IMR-90 (cell line): ENCODE measurements around the gene CDC14A. TPM values are rescaled to one million over a fixed set of nuclear protein-coding genes. Genes with fewer than 3 reads are reported as not detected.

Experiments
- ATAC-seq: fragments of 200-7000 bp; cut with Tn5 transposase; 2 replicates; pipeline ENCODE4 v1.9.1; 2020; ENCODE audit warnings: low read depth, mild to moderate bottlenecking, moderate library complexity
- BruUV-seq: library from RNA; stranded (reverse); fragments of 400-500 nt; replicated peaks from 2 replicates; lab custom pipeline; 2021; lab: Mats Ljungman, UMichigan
- CTCF ChIA-PET: fragments of 300-600 bp; formaldehyde crosslinking; extraction: SDS; loops from one replicate; lab custom pipeline; 2021; ENCODE audit warnings: antibody characterized with exemption; lab: Yijun Ruan, JAX
- POLR2A ChIA-PET: fragments of 300-600 bp; sonication (Branson Sonifier 250); formaldehyde crosslinking; loops from one replicate; lab custom pipeline; 2022; ENCODE audit warnings: antibody characterized with exemption; ENCODE audit not compliant: unreplicated experiment; lab: Charles Lee
- DNase-seq: peaks from one replicate; pipeline ENCODE4 v3.0.0; 2013
- H2AFZ ChIP-seq: replicated peaks from 2 replicates; pipeline ENCODE3; 2013; ENCODE audit warnings: low read length, mild to moderate bottlenecking; ENCODE audit not compliant: poor library complexity
- H2AK5ac ChIP-seq: 2 replicates; pipeline ENCODE4 v1.6.1; 2013; ENCODE audit warnings: low read depth, low read length, inconsistent platforms
- H2AK9ac ChIP-seq: replicated peaks from 2 replicates; pipeline ENCODE3; 2013; ENCODE audit warnings: mild to moderate bottlenecking, low read depth, low read length, moderate library complexity; ENCODE audit not compliant: poor library complexity
- H2BK120ac ChIP-seq: 2 replicates; pipeline ENCODE4 v1.6.1; 2013; ENCODE audit warnings: low read depth, low read length, inconsistent platforms
- H2BK15ac ChIP-seq: 3 replicates; pipeline ENCODE4 v1.6.1; 2013; ENCODE audit warnings: low read depth, low read length, inconsistent platforms
- H2BK20ac ChIP-seq: 2 replicates; pipeline ENCODE4 v1.6.1; 2013; ENCODE audit warnings: low read depth, mild to moderate bottlenecking, inconsistent platforms, low read length, moderate library complexity
- H2BK5ac ChIP-seq: 2 replicates; pipeline ENCODE4 v1.6.1; 2013; ENCODE audit warnings: mild to moderate bottlenecking, low read depth, low read length, inconsistent platforms; ENCODE audit not compliant: poor library complexity, severe bottlenecking
- H3K14ac ChIP-seq: replicated peaks from 2 replicates; pipeline ENCODE4 v1.6.1; 2013; ENCODE audit warnings: low read depth, low read length, inconsistent platforms
- H3K18ac ChIP-seq: 2 replicates; pipeline ENCODE4 v1.6.1; 2013; ENCODE audit warnings: low read depth, low read length, control low read depth
- H3K23ac ChIP-seq: 2 replicates; pipeline ENCODE4 v1.6.1; 2013; ENCODE audit warnings: low read depth, low read length, inconsistent platforms
- H3K27ac ChIP-seq: 2 replicates; pipeline ENCODE4 v1.5.1; 2013; ENCODE audit warnings: mild to moderate bottlenecking, control low read depth, low read length; ENCODE audit not compliant: insufficient read depth
- H3K27me3 ChIP-seq: 2 replicates; pipeline ENCODE4 v1.6.1; 2013; ENCODE audit warnings: low read length; ENCODE audit not compliant: control insufficient read depth, insufficient read depth
- H3K36me3 ChIP-seq: 2 replicates; pipeline ENCODE4 v1.6.1; 2013; ENCODE audit warnings: low read length, mixed read lengths; ENCODE audit not compliant: control insufficient read depth, insufficient read depth
- H3K4ac ChIP-seq: 2 replicates; pipeline ENCODE4 v1.6.1; 2013; ENCODE audit warnings: low read depth, low read length, inconsistent platforms
- H3K4me1 ChIP-seq: 2 replicates; pipeline ENCODE4 v1.6.1; 2013; ENCODE audit warnings: low read length, mixed read lengths; ENCODE audit not compliant: control insufficient read depth, insufficient read depth
- H3K4me2 ChIP-seq: 2 replicates; pipeline ENCODE4 v1.6.1; 2013; ENCODE audit warnings: low read depth, mild to moderate bottlenecking, control low read depth, low read length, moderate library complexity
- H3K4me3 ChIP-seq: 2 replicates; pipeline ENCODE4 v1.5.1; 2013; ENCODE audit warnings: low read depth, mild to moderate bottlenecking, control low read depth, low read length, moderate library complexity; ENCODE audit not compliant: insufficient read depth
- H3K56ac ChIP-seq: 2 replicates; pipeline ENCODE4 v1.6.1; 2013; ENCODE audit warnings: low read length, inconsistent platforms; ENCODE audit not compliant: insufficient read depth; ENCODE audit errors: extremely low read depth
- H3K79me1 ChIP-seq, 2 experiments: 2 replicates each; pipeline ENCODE4 v1.6.1; 2013; ENCODE audit warnings: low read length in 2 of 2, inconsistent platforms in 1 of 2, low read depth in 1 of 2
- H3K9ac ChIP-seq: 2 replicates; pipeline ENCODE4 v1.6.1; 2013; ENCODE audit warnings: low read depth, low read length, control low read depth
- H3K9me1 ChIP-seq: 2 replicates; pipeline ENCODE4 v1.6.1; 2013; ENCODE audit warnings: low read length, inconsistent platforms; ENCODE audit not compliant: insufficient read depth
- H3K9me3 ChIP-seq: 2 replicates; pipeline ENCODE4 v1.6.1; 2013; ENCODE audit warnings: low read length; ENCODE audit not compliant: control insufficient read depth, insufficient read depth
- H4K20me1 ChIP-seq: 2 replicates; pipeline ENCODE4 v1.6.1; 2013; ENCODE audit warnings: low read length, inconsistent platforms; ENCODE audit not compliant: insufficient read depth
- H4K5ac ChIP-seq: 2 replicates; pipeline ENCODE4 v1.6.1; 2013; ENCODE audit warnings: mild to moderate bottlenecking, low read depth, low read length, control low read depth
- H4K8ac ChIP-seq, 2 experiments: 2 replicates each; pipeline ENCODE4 v1.6.1; 2013; ENCODE audit warnings: low read depth in 2 of 2, low read length in 2 of 2, control low read depth in 1 of 2, inconsistent platforms in 1 of 2
- H4K91ac ChIP-seq: 2 replicates; pipeline ENCODE4 v1.6.1; 2013; ENCODE audit warnings: low read depth, low read length, inconsistent platforms; ENCODE audit not compliant: insufficient read depth
- BHLHE40 ChIP-seq: fragments of 150-350 bp; IDR thresholded peaks from 2 replicates; pipeline ENCODE4 v1.6.1; 2016; ENCODE audit warnings: mild to moderate bottlenecking, low read depth, low read length
- CEBPB ChIP-seq: IDR thresholded peaks from 2 replicates; pipeline ENCODE4 v1.6.1; 2012; ENCODE audit warnings: low read depth, low read length, improper control_type of control experiment
- CHD1 ChIP-seq: IDR thresholded peaks from 2 replicates; pipeline ENCODE4 v1.6.1; 2012; ENCODE audit warnings: low read depth, low read length, improper control_type of control experiment
- CTCF ChIP-seq: conservative IDR thresholded peaks from 2 replicates; pipeline ENCODE4 v1.5.1; 2012; ENCODE audit warnings: mild to moderate bottlenecking, low read depth, low read length, improper control_type of control experiment
- ELK1 ChIP-seq: fragments of 150-350 bp; IDR thresholded peaks from 2 replicates; pipeline ENCODE4 v1.6.1; 2016; ENCODE audit warnings: low read depth, mild to moderate bottlenecking, low read length, moderate library complexity, borderline replicate concordance
- FOS ChIP-seq: fragments of 150-350 bp; IDR thresholded peaks from 2 replicates; pipeline ENCODE4 v1.6.1; 2016; ENCODE audit warnings: low read depth, low read length
- MAFK ChIP-seq: IDR thresholded peaks from 2 replicates; pipeline ENCODE4 v1.6.1; 2012; ENCODE audit warnings: low read depth, low read length, improper control_type of control experiment
- MAZ ChIP-seq: IDR thresholded peaks from 2 replicates; pipeline ENCODE4 v1.6.1; 2012; ENCODE audit warnings: low read depth, mild to moderate bottlenecking, low read length, improper control_type of control experiment, moderate library complexity, borderline replicate concordance
- MXI1 ChIP-seq: IDR thresholded peaks from 2 replicates; pipeline ENCODE4 v1.6.1; 2012; ENCODE audit warnings: low read depth, mild to moderate bottlenecking, low read length, moderate library complexity, borderline replicate concordance
- NFE2L2 ChIP-seq: fragments of 150-350 bp; IDR thresholded peaks from 2 replicates; pipeline ENCODE4 v1.6.1; 2016; ENCODE audit warnings: low read depth, mild to moderate bottlenecking, low read length
- POLR2A ChIP-seq: IDR thresholded peaks from 2 replicates; pipeline ENCODE4 v1.6.1; 2012; ENCODE audit warnings: mild to moderate bottlenecking, low read depth, low read length
- RAD21 ChIP-seq: IDR thresholded peaks from 2 replicates; pipeline ENCODE4 v1.6.1; 2012; ENCODE audit warnings: low read length, improper control_type of control experiment
- RCOR1 ChIP-seq: IDR thresholded peaks from 2 replicates; pipeline ENCODE4 v1.6.1; 2012; ENCODE audit warnings: mild to moderate bottlenecking, low read length, improper control_type of control experiment; ENCODE audit not compliant: insufficient replicate concordance
- RFX5 ChIP-seq: IDR thresholded peaks from 2 replicates; pipeline ENCODE4 v1.8.0; 2012; ENCODE audit warnings: low read depth, mild to moderate bottlenecking, low read length, moderate library complexity
- SMC3 ChIP-seq: fragments of 150-350 bp; IDR thresholded peaks from 2 replicates; pipeline ENCODE4 v1.6.1; 2016; ENCODE audit warnings: low read depth, mild to moderate bottlenecking, antibody characterized with exemption, low read length, moderate library complexity
- USF2 ChIP-seq: fragments of 150-350 bp; IDR thresholded peaks from 2 replicates; pipeline ENCODE4 v1.6.1; 2017; ENCODE audit warnings: mild to moderate bottlenecking, antibody characterized with exemption, low read length, low read depth
- WGBS, 2 experiments: methylation state at CpG; one replicate each; pipeline versions ENCODE4 v1.1.5 to v1.1.7; 2013; ENCODE audit warnings: missing lambda C conversion rate in 2 of 2; ENCODE audit not compliant: insufficient read length in 1 of 2; ENCODE audit errors: extremely low coverage in 2 of 2; 5-methylcytosine and 5-hydroxymethylcytosine counted together
- dilution Hi-C: fragments of 300-500 bp; cut with HindIII; formaldehyde crosslinking; loops from one replicate; pipeline ENCODE4 v1.14.3; 2018; ENCODE audit warnings: low sequenced_read_pairs; ENCODE audit not compliant: unreplicated experiment
- in situ Hi-C: fragments of 300-500 bp; cut with MboI; formaldehyde crosslinking; loops from 3 replicates; pipeline ENCODE4 v1.14.3; 2019; ENCODE audit warnings: low sequenced_read_pairs, inconsistent platforms, mixed read lengths
- intact Hi-C: fragments of 100-400 bp; cut with micrococcal nuclease; formaldehyde crosslinking; loops from 2 replicates; pipeline ENCODE4 v1.10.0; 2022
- polyA plus RNA-seq, 3 experiments: library from polyadenylated mRNA; depleted of rRNA; stranded (reverse); fragments of >200 nt; gene quantifications; 2 replicates each; pipeline ENCODE4 v1.2.3, GENCODE V29; 2012; ENCODE audit warnings: low replicate concordance in 1 of 3
- total RNA-seq: library from RNA; depleted of rRNA; stranded (reverse); fragments of >200 nt; gene quantifications from 2 replicates; pipeline ENCODE4 v1.2.3, GENCODE V29; 2012

The CDC14A gene
- total and polyA plus RNA-seq, 2 of the 4 experiments (the other 2 are of a cell fraction) = 1.7 to 3.0 TPM

GRCh38 chr1:100354971-100355394 is 2.7 kb downstream of the CDC14A start:
- H4K5ac ChIP-seq = no peak overlapping the region
- no peaks in the 10 kb centered on the region for H3K27me3 ChIP-seq
- ATAC-seq (no peak), DNase-seq (peak; percentile 66)
- no peak overlapping the region for H2AFZ ChIP-seq
- H2BK5ac ChIP-seq = no peak overlapping the region
- no peak overlapping the region for H3K4me3 ChIP-seq
- intact Hi-C loops (loop anchor here (5.0 to 10.0 kb wide), 3 partner anchors 88 to 550 kb away; partner anchors contain the start of gene RTCA), dilution Hi-C loops (no loop called here), in situ Hi-C loops (no loop called here)
- no peak overlapping the region for H3K9ac ChIP-seq
- no peaks in the 10 kb centered on the region; the same call in 1 of the 2 replicates for H3K36me3 ChIP-seq
- no peak overlapping the region for H2BK20ac ChIP-seq
- no peaks in the 10 kb centered on the region for H3K9me3 ChIP-seq
- H2AK9ac ChIP-seq = no peak overlapping the region
- peak overlapping the region; percentile 38; the same call in 1 of the 2 replicates for H3K4me2 ChIP-seq
- peaks cover 8% of the 10 kb centered on the region for H3K9me1 ChIP-seq
- H3K4ac ChIP-seq = no peak overlapping the region
- H3K79me1 ChIP-seq = peaks cover 14 to 32% of the 10 kb centered on the region in 2 experiments
- CTCF ChIA-PET = no interaction called here
- no peak overlapping the region for H3K18ac ChIP-seq
- H2AK5ac ChIP-seq = no peak overlapping the region
- POLR2A ChIA-PET = no interaction called here
- no peak overlapping the region for H2BK120ac ChIP-seq
- peaks cover 4% of the 10 kb centered on the region; the same call in 1 of the 2 replicates for H3K4me1 ChIP-seq
- no peak overlapping the region for H4K91ac ChIP-seq
- no peak overlapping the region for H4K8ac ChIP-seq
- no peak overlapping the region for H3K56ac ChIP-seq
- H4K20me1 ChIP-seq = 0 out of 2 replicates have a peak, but pooled peaks cover 5% of the 10 kb centered on the region
- WGBS, 2 experiments = 17% methylated on average over 1 of the region's 2 CpGs; no CpG with 5 or more reads in 1 of the 2 experiments
- no peak for TF ChIP-seq BHLHE40
- TF ChIP-seq CEBPB = no peak
- no peak for TF ChIP-seq POLR2A
- no peak for TF ChIP-seq SMC3
- no peak for TF ChIP-seq ELK1
- no peak for TF ChIP-seq USF2
- TF ChIP-seq MAZ = no peak
- no peak for TF ChIP-seq MXI1
- TF ChIP-seq RCOR1 = no peak
- TF ChIP-seq NFE2L2 = no peak
- no peak for TF ChIP-seq RAD21
- no peak for TF ChIP-seq RFX5
- TF ChIP-seq FOS = no peak
- TF ChIP-seq CTCF = no peak
- TF ChIP-seq MAFK = no peak
- TF ChIP-seq CHD1 = no peak
- no peak overlapping the region for H3K23ac ChIP-seq
- no peak overlapping the region for H3K14ac ChIP-seq
- BruUV-seq = no TSS peak
- H2BK15ac ChIP-seq = no peak overlapping the region
- no peak overlapping the region for H3K27ac ChIP-seq
